ENCODE measurements around the gene EPB41L3.
"Not testable (repeated sequence)": the region's sequence is repeated elsewhere in the genome, so short reads cannot be mapped to it uniquely, and the experiment has no call there.

EPB41L3 gene

DNA sequence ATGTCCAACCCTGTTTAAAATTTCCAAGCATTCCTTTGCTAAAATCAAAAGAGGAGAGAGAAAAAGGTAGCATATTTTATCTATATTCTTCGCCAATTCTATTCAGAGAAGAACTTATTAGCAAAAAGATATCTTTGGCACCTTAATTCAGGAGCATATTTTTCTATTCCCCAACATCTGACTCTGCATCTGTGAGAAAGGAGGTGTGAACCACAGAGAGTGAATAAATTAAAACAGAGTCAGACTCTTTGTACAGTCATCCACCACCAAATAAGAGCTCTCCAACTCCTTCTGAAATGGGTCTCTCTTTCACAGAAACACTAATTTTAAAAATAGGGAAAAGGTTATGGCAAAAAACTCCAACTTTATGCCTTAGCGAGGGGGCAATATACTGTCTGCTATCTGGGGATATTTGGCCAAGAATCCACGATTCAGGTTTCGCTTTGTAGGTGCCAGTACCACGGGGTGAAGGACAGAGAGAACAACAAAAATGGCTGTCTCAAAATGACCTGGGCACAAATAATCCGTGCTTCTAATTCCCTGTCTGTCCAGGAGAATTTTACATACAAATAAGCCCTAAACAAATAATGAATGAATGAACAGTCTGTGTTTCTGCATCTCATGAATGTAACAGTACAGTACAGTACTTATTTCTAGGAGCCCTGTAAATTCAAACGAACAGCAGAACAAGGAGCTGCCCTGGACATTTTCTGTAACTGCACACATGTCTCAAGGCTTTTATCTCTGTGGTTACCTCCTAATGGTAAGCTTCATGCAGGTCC, 43.4 kb downstream of the EPB41L3 start:
- DNase-seq (ENCODE audit: low spot score): no peak

DNA sequence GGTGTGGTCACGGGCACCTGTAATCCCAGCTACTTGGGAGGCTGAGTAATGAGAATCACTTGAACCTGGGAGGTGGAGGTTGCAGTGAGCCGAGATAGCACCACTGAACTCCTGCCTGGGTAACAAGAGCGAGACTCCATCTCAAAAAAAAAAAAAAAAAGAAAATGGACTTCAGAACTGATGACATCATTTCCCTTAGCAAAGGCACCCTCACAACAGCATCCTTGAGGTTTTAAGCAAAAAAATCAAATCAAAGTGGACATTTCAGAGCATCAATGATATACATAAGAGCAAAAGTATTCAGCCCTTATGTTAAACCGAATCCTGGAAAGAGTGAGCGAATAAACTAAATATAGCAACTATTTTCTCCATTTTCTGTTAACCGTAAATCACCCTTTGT, 45.3 kb downstream of the EPB41L3 start:
- DNase-seq (ENCODE audit: low spot score): no peak

- no peak for DNase-seq (ENCODE audit: low spot score)
Observed at GRCh38 chr18:5496305-5496704, 47.5 kb downstream of the EPB41L3 start.

DNA sequence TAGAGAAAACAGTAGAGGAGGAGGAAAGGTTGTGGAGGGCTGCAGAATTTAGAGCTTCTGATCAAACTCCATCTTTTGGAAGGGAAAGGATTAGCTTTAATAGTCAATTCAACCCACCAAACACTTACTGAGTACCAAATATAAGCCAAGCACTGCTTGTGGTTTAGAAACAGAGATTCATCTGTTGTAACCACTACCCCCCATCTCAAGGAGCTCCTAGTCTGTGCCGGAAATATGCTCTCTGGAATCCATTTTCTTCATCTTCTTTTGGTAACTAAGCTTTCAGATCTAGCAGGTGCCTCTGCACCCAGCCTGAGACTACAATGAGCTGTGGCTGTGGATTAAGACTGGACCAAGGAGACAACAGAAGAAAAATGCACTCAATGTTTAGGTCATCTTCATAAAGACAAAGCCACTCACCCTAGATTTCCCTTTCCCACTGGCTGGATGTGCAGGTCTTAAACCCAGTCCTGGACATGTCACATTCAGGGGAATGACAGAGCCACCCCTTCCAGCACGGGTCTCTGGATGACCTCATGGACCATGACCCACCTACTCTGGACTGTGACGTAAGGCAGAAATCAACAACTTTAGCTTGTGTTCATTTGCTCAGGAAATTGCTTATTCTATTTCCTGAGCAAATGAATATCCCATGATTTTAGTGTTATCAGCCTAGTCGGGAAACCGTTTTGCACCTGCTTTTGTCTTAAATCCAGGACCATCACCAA, 52.9 kb downstream of the EPB41L3 start:
- DNase-seq (ENCODE audit: low spot score): no peak

DNA sequence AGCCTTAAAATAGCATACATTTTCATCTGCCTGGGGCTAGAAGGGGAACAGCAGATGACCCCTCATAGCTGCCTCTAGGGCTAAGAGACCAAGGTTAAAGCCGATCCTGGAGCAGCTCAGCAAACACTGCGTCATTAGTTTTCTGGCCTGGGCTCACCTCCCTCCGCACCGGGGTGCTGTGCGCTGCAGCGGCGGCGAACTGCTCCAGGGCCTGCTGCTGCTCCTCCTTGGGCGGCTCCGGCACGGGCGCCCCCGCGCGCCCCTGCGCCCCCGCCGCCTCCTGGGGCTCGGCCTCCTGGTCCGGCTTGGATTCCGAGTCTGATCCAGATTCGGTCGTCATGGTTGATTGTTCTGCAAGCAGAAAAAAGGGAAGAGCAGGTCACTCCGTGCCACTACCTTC, 55.0 kb downstream of the EPB41L3 start:
- peak; percentile 26 for DNase-seq (ENCODE audit: low spot score)

DNA sequence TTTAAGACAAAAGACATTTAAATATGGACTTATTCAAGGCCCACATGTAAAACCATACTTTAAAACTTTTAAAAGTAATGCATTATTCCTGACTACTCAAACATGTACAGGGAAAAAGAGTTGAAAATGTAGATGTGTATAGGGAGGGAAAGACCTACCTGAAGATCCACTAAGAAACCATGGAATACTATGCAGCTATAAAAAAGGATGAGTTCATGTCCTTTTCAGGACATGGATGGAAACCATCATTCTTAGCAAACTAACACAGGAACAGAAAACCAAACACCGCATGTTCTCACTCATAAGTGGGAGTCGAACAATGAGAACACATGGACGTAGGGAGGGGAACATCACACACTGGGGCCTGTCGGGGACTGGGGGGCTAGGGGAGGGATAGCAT, 55.8 kb downstream of the EPB41L3 start:
- not testable (repeated sequence) for DNase-seq (ENCODE audit: low spot score)

DNA sequence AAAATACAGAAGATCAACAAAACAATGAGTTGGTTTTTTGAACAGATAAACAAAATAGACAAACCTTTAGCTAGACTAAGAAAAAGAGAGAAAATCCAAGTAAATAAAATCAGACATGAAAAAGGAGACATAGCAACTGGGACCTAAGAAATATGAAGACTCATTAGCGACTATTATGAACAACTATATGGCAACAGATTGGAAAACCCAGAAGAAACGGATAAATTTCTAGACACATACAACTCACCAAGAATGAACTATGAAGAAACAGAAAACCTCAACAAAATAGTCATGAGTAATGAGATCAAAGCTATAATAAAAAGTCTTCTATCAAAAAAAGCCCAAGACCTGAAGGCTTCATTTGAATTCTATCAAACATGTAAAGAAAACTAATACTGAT, 59.3 kb downstream of the EPB41L3 start:
- DNase-seq (ENCODE audit: low spot score): no peak

DNA sequence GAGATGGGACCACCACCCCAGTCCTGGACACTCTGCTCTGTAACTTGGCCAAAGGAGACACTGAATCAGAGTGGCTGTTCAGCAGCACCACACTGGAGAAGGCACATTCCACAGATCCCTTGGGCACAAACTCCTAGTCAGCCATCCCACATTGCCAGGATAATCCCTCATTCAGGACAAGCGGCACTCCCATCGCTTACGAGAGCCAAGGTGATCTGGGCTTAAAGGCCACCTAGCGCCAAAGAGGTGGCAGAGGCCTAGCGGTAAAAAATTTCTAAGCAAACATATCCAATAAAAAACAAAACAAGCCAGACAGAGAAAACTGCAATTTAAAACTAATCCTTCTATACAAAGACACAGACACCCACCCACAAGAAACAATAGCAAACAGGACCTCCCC, 62.2 kb downstream of the EPB41L3 start:
- no peak for DNase-seq (ENCODE audit: low spot score)

- DNase-seq (ENCODE audit: low spot score): no peak
Observed at GRCh38 chr18:5478261-5478660, 65.5 kb downstream of the EPB41L3 start.

GRCh38 chr18:5476961-5477800, 66.6 kb downstream of the EPB41L3 start:
- no peak for DNase-seq (ENCODE audit: low spot score)

GRCh38 chr18:5475267-5475666, 68.5 kb downstream of the EPB41L3 start:
- DNase-seq (ENCODE audit: low spot score): no peak

- DNase-seq (ENCODE audit: low spot score): no peak
Observed at GRCh38 chr18:5469340-5469739, 74.5 kb downstream of the EPB41L3 start.

DNA sequence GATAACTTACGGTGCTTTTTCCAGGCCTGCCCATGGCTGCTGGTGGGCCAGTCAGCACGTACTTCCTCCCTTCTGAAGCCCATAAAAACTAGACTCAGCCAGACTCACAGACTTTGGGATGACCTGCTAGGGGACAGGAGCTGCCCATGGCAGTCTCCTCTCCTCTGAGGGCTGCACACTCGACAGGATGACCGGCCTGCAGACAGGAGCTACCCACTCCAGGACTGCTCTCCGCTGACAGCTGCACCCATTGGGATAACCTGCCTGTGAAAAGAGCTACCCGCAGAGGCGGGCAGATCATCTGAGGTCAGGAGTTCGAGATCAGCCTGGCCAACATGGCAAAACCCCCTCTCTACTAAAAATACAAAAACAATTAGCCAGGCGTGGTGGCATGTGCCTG, 75.4 kb downstream of the EPB41L3 start:
- no peak for DNase-seq (ENCODE audit: low spot score)

DNA sequence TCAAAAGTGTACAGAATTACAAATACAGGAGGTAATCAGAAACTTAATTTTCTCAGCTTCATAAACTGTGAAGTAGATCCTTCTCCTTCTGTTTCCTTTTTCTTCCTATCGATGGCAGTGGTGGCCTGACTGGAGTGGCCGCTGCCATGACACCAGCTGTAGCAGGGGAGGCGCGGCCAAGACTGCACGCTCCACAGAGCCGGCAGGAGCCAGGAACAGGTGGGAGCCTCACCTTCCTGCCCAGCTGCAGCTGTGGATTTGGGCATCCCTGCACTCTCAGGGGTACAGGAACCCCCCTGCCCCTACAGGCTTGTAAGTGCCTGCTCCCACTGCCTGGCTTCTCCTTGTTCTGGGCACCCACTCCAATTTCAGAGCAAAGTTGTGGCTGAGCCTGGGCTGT, 76.1 kb downstream of the EPB41L3 start:
- no peak for DNase-seq (ENCODE audit: low spot score)

GRCh38 chr18:5466256-5466655, 77.5 kb downstream of the EPB41L3 start:
- DNase-seq (ENCODE audit: low spot score): no peak

DNA sequence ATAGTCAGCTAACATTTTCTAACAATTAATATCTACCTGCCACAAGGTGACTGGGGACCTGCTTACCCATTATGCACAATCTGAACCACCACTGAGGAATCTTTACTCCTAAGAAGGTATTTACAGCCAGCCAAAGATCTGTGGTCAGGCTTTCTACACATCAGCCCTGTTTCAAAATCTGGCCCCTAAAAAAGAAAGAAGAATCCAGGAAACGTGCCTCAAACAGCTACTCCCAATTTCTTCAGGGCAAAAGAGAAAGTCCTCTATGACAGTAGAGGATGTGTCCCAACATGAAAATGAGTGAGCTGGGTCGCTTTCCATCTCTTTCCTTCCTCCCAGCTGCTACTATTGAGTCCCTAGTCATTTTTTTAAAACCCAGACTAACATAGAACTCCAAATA, 79.5 kb downstream of the EPB41L3 start:
- no peak for DNase-seq (ENCODE audit: low spot score)

GRCh38 chr18:5463831-5464230, 80.0 kb downstream of the EPB41L3 start:
- no peak for DNase-seq (ENCODE audit: low spot score)

DNA sequence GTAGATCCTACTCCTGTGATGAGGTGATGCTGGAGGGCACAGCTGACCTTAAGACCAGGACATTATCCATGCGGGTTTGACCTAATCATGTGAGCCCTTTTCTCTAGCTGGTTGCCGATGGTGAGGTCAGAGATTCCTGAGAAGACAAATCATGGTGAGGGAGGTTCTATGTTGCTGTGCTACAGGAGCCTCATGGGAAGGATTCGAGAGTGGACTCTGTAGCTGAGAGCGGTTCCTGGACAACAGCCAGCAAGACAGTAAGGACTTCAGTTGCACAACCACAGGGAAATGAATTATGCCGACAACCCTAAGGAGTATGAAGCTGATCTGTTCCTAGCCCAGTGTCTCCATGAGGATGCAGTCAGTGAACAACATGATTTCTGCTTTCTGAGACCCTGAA, 80.4 kb downstream of the EPB41L3 start:
- no peak for DNase-seq (ENCODE audit: low spot score)

GRCh38 chr18:5462227-5462626, 81.6 kb downstream of the EPB41L3 start:
- DNase-seq (ENCODE audit: low spot score): no peak

- no peak for DNase-seq (ENCODE audit: low spot score)
Observed at GRCh38 chr18:5461041-5461440, 82.8 kb downstream of the EPB41L3 start.

DNA sequence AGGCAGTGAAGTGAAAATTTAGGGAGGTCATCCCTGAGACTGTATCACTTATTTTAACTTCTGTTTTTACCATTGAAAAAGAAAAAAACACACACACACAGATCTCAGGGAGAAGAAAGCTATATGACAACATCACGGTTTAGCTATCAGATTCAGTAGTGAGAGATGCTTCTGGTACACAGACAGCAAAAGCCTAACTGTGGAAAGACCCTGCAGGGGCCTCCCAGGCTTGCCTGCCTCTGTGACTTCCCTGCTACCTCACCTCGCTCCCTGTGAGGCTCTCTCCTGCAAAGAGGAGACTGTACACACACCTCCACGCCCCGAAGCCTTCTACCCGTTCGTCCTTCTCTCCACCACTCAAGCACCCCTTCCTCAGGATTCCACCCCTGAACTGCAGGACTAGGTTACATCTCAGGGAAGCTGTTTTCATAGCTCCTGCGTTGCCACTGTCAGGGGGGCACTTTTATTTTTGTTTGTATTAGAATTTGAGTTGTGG, 86.3 kb downstream of the EPB41L3 start:
- DNase-seq (ENCODE audit: low spot score): no peak

Measured in SK-N-DZ (cell line).